ENCODE measurements around the gene KIF6.

GRCh38 chr6:39702265-39702664, 22.9 kb downstream of the KIF6 start:
- TF ChIP-seq CTCF (IDR thresholded peaks at IDR 0.05; ENCODE audit: insufficient read depth, low read length) (no peak), SPI1 (IDR thresholded peaks at IDR 0.05; ENCODE audit: borderline replicate concordance, low read depth) (no peak), POLR2AphosphoS5 (IDR thresholded peaks at IDR 0.05; ENCODE audit: low read depth) (no peak), REST (IDR thresholded peaks at IDR 0.05; ENCODE audit: insufficient replicate concordance, low read depth) (no peak), GABPA (IDR thresholded peaks at IDR 0.05; ENCODE audit: low read depth) (no peak)
